Measurements from ENCODE around the gene OLFML3.

- TF ChIP-seq CTCF (IDR thresholded peaks at IDR 0.05; ENCODE audit: insufficient read depth, low read length) (peak; percentile 29), GABPA (IDR thresholded peaks at IDR 0.05; ENCODE audit: low read depth) (no peak), POLR2AphosphoS5 (IDR thresholded peaks at IDR 0.05; ENCODE audit: low read depth) (no peak), REST (IDR thresholded peaks at IDR 0.05; ENCODE audit: insufficient replicate concordance, low read depth) (no peak), SPI1 (IDR thresholded peaks at IDR 0.05; ENCODE audit: borderline replicate concordance, low read depth) (no peak)
These were observed 2.5 kb upstream of the OLFML3 start for GRCh38 chr1:113976609-113977278.

All from HL-60 (cell line).